H1 (cell line): ENCODE data around the gene TMEM269. TPM values are rescaled to one million over a fixed set of nuclear protein-coding genes. Genes with fewer than 3 reads are reported as not detected.

ENCODE experiments used
- ATF2 ChIP-seq: IDR thresholded peaks from 2 replicates; pipeline ENCODE4 v1.6.1; 2012; ENCODE audit warnings: low read length, inconsistent platforms
- MAX ChIP-seq: IDR thresholded peaks from 2 replicates; pipeline ENCODE4 v1.6.1; 2012; ENCODE audit warnings: inconsistent platforms
- TBP ChIP-seq: IDR thresholded peaks from 2 replicates; pipeline ENCODE4 v1.6.1; 2011; ENCODE audit warnings: low read depth, low read length, improper control_type of control experiment
- ZNF274 ChIP-seq: IDR thresholded peaks from 2 replicates; pipeline ENCODE4 v1.7.0; 2012; ENCODE audit warnings: low read length, borderline replicate concordance; ENCODE audit errors: extremely low read depth
- polyA plus RNA-seq, 7 experiments: library from polyadenylated mRNA; depleted of rRNA in 3 of 7; stranded (reverse) in 5 of 7; unstranded in 2 of 7; fragments of >200 nt in 5 of 7; fragments of 200-250 nt in 2 of 7; gene quantifications; 1 replicate in 5 of 7; 2 replicates in 1 of 7; 4 replicates in 1 of 7; pipeline versions ENCODE4 v1.2.1 to v1.2.3, GENCODE V29; 2011 to 2013; ENCODE audit warnings: missing spikeins in 2 of 7, mixed read lengths in 2 of 7
- total RNA-seq: library from RNA; stranded (reverse); fragmentation: NEBNext Ultra II Directional; extraction: Animal tissue kit (Norgen Biotek cat#: 25700); gene quantifications from 2 replicates; pipeline ENCODE4 v1.2.1, GENCODE V29; 2021
- TF ChIP-seq, protein P1 (sequence below): IDR thresholded peaks from 2 replicates; pipeline ENCODE4 v1.6.1; 2011; ENCODE audit warnings: low read depth, mild to moderate bottlenecking, low read length; ENCODE audit not compliant: insufficient read depth

The TMEM269 gene
- total and polyA plus RNA-seq, 2 of the 8 experiments (the other 6 are each of a cell fraction or from before 2014, with no cell fraction given): 0.14 to 0.35 TPM

DNA sequence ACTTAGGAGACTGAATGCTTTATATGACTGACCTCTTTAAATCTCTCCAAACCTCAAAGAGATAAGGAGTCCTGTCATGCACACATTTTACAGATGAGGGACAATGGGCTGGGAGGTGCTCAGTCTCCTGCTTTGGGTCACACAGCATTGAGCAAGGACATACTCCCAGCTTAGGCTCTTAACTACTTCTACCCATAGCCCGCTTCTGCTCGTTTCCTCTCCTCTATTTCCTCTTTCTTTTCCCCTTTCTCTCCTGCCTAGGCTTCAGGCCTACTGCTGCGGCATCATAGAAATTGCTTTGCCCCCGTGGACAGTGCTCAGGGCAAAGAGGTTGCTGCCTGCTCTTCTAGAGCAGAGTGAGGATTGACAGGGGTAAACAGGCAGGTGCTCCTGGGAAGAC, 49.2 kb downstream of the TMEM269 start (continued):
- TF ChIP-seq ATF2 (no peak), ZNF274 (no peak), TBP (no peak), MAX (no peak)
- TF ChIP-seq, protein P1, sequence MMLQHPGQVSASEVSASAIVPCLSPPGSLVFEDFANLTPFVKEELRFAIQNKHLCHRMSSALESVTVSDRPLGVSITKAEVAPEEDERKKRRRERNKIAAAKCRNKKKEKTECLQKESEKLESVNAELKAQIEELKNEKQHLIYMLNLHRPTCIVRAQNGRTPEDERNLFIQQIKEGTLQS: no peak
